Left lung (tissue), 10 donors: ENCODE data around the gene OXTR. TPM values are rescaled to one million over a fixed set of nuclear protein-coding genes. Genes with fewer than 3 reads are reported as not detected.

Source experiments
- ATAC-seq: fragments of 200-7000 bp; cut with Tn5 transposase; one replicate; pipeline ENCODE4 v1.9.1; 2020; ENCODE audit warnings: moderate library complexity
- DNase-seq, 4 donors: peaks; one replicate each; pipeline ENCODE4 v3.0.0-alpha.2; 2013 to 2020
- H3K27ac ChIP-seq, 2 donors: fragments of 200-600 bp; sonication (generic) in 1 of 2; one replicate each; pipeline versions ENCODE4 v1.5.0 to v1.8.0; 2020 to 2021
- H3K27me3 ChIP-seq, 2 donors: fragments of 200-600 bp; sonication (generic) in 1 of 2; one replicate each; pipeline versions ENCODE4 v1.5.0 to v1.8.0; 2020 to 2021
- H3K36me3 ChIP-seq, 2 donors: fragments of 200-600 bp; sonication (generic) in 1 of 2; one replicate each; pipeline versions ENCODE4 v1.5.0 to v1.8.0; 2020 to 2021
- H3K4me1 ChIP-seq, 2 donors: fragments of 200-600 bp; one replicate each; pipeline ENCODE4 v1.8.0; 2021
- H3K4me3 ChIP-seq, 2 donors: fragments of 200-600 bp; sonication (generic) in 1 of 2; one replicate each; pipeline versions ENCODE4 v1.5.0 to v1.8.0; 2020 to 2021; ENCODE audit warnings: mild to moderate bottlenecking in 1 of 2
- H3K9me3 ChIP-seq, 2 donors: fragments of 200-600 bp; sonication (generic) in 1 of 2; one replicate each; pipeline versions ENCODE4 v1.5.0 to v1.8.0; 2020 to 2021
- intact Hi-C, 2 donors: fragments of 100-400 bp; cut with DNase I; formaldehyde crosslinking; loops; one replicate each; pipeline versions ENCODE4 v1.11.2 to v1.14.2; 2022
- polyA plus RNA-seq, 6 donors: library from polyadenylated mRNA; unstranded; fragments of 120-200 nt; gene quantifications; one replicate each; pipeline ENCODE4 v1.2.1, GENCODE V29; 2013; ENCODE audit not compliant: insufficient read length in 6 of 6
- total RNA-seq, 2 donors: library from RNA; stranded (reverse); fragmentation: NEBNext Ultra II Directional; extraction: Animal tissue kit (Norgen Biotek cat#: 25700); gene quantifications; one replicate each; pipeline ENCODE4 v1.2.1, GENCODE V29; 2021
- TF ChIP-seq, protein P1 (sequence below), 2 donors: fragments of 200-600 bp; sonication (generic) in 1 of 2; IDR thresholded peaks; one replicate each; pipeline versions ENCODE4 v1.5.0 to v1.8.0; 2021; ENCODE audit warnings: antibody characterized with exemption in 2 of 2
- donor health status: DM: no; HTN: yes; CAD: no.
- donor health status: DM: no; HTN: no; CAD: no.

The OXTR gene
- total and polyA plus RNA-seq, 8 donors = 0.82 to 4.9 (median 1.5) TPM

DNA sequence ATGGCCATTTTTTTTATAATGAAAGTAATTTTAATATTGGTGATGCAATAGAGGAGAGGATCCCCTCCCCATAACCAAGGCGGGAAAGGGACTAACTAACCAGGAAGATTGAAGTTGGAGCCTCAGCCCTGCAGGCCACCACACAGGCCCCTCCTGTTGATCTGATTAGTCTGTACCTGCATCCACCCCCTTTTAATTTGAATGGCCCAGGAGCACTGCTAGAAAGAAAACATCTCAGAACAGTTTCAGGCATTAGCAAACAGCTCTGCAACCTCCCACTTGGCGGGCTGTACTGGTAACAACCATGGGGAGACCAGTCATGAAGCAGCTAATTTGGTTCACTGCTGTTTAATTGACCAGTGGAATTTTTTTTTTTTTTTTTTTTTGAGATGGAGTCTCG is 25.5 kb downstream of the OXTR start:
- DNase-seq = no peak
- H3K4me3 ChIP-seq = no peak overlapping the region
- TF ChIP-seq, protein P1, sequence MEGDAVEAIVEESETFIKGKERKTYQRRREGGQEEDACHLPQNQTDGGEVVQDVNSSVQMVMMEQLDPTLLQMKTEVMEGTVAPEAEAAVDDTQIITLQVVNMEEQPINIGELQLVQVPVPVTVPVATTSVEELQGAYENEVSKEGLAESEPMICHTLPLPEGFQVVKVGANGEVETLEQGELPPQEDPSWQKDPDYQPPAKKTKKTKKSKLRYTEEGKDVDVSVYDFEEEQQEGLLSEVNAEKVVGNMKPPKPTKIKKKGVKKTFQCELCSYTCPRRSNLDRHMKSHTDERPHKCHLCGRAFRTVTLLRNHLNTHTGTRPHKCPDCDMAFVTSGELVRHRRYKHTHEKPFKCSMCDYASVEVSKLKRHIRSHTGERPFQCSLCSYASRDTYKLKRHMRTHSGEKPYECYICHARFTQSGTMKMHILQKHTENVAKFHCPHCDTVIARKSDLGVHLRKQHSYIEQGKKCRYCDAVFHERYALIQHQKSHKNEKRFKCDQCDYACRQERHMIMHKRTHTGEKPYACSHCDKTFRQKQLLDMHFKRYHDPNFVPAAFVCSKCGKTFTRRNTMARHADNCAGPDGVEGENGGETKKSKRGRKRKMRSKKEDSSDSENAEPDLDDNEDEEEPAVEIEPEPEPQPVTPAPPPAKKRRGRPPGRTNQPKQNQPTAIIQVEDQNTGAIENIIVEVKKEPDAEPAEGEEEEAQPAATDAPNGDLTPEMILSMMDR (IDR thresholded peaks at IDR 0.05) = no peak

DNA sequence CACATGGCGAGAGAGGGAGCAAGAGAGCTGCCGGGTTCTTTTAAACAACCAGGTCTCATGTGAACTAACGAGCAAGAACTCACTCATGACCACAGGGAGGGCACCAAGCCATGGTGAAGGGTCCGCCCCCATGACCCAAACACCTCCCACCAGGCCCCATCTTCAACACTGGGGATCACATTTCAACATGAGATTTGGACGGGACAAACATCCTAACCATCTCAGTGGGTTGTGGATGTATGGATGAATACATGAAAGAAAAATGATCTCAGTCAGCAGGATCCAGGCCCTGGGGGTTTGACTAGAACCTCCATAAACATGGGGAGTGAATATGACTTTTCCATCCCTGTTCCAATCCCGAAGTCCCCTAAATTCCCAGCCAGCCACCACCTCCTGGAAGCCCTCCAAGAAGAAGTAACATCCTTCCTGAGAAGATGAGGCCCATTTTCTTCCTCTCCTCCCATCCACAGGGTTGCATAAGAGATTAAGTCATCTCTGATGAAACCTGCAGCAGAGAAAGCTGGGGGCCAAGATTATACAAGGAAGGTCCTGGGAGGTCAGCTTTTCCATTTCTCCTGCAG is 26.3 kb downstream of the OXTR start:
- DNase-seq (no peak), ATAC-seq (no peak)
- Histone ChIP-seq H3K9me3 (no peaks in the 10 kb centered on the region), H3K4me1 (no peaks in the 10 kb centered on the region), H3K27ac (no peak overlapping the region), H3K4me3 (no peak overlapping the region), H3K27me3 (peaks cover 0 to 8% of the 10 kb centered on the region in 2 donors), H3K36me3 (no peaks in the 10 kb centered on the region)
- TF ChIP-seq, protein P1 (IDR thresholded peaks at IDR 0.05) = no peak
- intact Hi-C loops = no loop called here

More for the DNA sequence above, 25.5 kb downstream of the OXTR start:
- no peak for ATAC-seq
- no peaks in the 10 kb centered on the region for H3K4me1 ChIP-seq
- H3K27me3 ChIP-seq = peaks cover 0 to 8% of the 10 kb centered on the region in 2 donors
- no peak overlapping the region for H3K27ac ChIP-seq
- H3K36me3 ChIP-seq = no peaks in the 10 kb centered on the region
- H3K9me3 ChIP-seq = no peaks in the 10 kb centered on the region
- intact Hi-C loops = no loop called here

DNA sequence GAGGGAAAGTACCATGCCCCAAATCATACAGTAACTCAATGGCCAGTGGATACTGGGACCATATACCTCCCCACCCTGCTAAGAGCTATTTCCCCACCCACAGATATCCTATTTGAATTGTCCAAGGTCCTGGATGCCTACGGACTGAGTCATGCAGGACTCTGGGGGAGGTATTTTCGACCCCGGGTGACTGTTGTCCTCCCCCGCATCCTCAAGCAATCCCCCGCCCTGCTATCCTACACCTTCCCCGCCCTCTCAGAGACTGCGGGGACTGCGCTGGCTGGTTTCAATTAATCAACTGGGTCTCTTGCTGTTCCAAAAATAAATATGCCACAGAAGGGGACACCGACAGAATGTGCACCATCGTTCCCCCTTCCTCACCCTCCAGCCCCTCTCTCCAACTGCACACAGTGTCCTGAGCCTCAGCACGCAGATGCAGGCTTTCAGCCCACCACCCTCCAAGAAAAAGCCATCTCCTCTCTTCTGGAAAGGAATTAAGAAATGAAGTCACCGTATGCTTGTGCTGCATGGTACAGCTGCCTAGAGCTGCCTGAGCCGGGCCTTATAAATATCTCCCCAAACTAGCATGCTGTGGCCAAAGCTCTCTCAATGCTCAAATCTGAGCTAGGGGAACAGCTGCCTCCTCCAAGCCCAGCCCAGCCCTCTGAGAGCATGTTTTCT is 27.7 kb downstream of the OXTR start:
- ATAC-seq = peak; percentile 48
- H3K27ac ChIP-seq = no peak overlapping the region
- H3K4me1 ChIP-seq = no peaks in the 10 kb centered on the region
- H3K4me3 ChIP-seq = no peak overlapping the region
- TF ChIP-seq, protein P1 (IDR thresholded peaks at IDR 0.05) = no peak
- H3K36me3 ChIP-seq = no peaks in the 10 kb centered on the region
- no peaks in the 10 kb centered on the region for H3K9me3 ChIP-seq
- no peak for DNase-seq
- intact Hi-C loops = no loop called here
- H3K27me3 ChIP-seq = peaks cover 0 to 8% of the 10 kb centered on the region in 2 donors

DNA sequence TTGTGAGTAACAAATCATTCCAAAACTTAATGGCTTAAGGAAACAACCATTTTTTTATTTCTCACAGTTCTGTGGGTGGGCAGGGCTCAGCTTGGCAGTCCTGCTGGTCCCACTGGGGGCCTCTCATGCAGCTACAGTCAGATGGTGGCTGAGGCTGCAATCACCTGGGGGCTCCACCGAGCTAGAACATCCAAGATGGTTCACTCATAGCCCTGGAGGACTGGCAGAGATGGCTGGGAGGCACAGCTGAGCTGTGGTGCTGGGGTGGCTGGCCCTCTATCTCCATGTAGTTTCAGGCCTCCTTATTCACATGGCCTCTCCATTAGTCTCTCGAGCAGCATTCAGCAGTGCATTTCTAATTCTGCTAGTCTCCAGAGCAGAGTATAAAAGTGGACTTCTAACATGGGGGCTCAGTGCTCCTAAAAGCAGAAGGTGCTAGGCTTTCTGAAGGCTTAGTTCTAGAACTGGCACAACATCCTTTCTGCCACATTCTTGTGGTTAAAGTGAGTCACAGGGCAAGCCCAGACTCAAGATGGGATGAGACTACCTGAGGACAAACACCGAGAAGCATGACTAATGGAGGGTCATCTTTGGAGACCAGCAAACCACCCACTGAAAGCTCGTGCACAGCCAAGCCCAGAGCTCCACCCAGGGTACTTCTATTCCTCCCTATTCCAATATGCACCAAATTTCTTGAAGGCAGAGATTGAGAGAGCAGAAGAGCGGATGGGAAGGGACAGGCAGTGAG is 29.5 kb downstream of the OXTR start:
- intact Hi-C loops = no loop called here
- peak; percentile 30 for ATAC-seq
- no peaks in the 10 kb centered on the region for H3K36me3 ChIP-seq

More for the DNA sequence above, 29.5 kb downstream of the OXTR start:
- H3K9me3 ChIP-seq = no peaks in the 10 kb centered on the region
- TF ChIP-seq, protein P1 (IDR thresholded peaks at IDR 0.05) = no peak
- no peak overlapping the region for H3K27ac ChIP-seq
- peaks cover 0 to 8% of the 10 kb centered on the region in 2 donors for H3K27me3 ChIP-seq
- no peak overlapping the region for H3K4me3 ChIP-seq
- H3K4me1 ChIP-seq = no peaks in the 10 kb centered on the region
- DNase-seq = no peak
